Measurements from ENCODE around the gene PTPN2. TPM values are rescaled to one million over a fixed set of nuclear protein-coding genes. Genes with fewer than 3 reads are reported as not detected.

Gene PTPN2
- total and polyA plus RNA-seq, 5 experiments from 2014 or later, result 62.7 to 76.1 (median 71.7) TPM

- ATAC-seq, result no peak
- H3K36me3 Mint-ChIP-seq, result peaks cover 0 to 14% (median 10%) of the 10 kb centered on the region in 3 donors
- H3K4me1 Mint-ChIP-seq, result peaks cover 13 to 39% (median 32%) of the 10 kb centered on the region in 4 donors
- no peak for DNase-seq
- POLR2A ChIA-PET, result no interaction called here
- H3K9me3 Mint-ChIP-seq, result no peaks in the 10 kb centered on the region
- no peaks in the 10 kb centered on the region for H3K27me3 Mint-ChIP-seq
- no peak overlapping the region for H3K4me3 Mint-ChIP-seq
- peak overlapping the region in 1 of 10 donors; percentile 23 for H3K27ac Mint-ChIP-seq
Measured at GRCh38 chr18:12868576-12868975, 15.5 kb downstream of the PTPN2 start.

DNA sequence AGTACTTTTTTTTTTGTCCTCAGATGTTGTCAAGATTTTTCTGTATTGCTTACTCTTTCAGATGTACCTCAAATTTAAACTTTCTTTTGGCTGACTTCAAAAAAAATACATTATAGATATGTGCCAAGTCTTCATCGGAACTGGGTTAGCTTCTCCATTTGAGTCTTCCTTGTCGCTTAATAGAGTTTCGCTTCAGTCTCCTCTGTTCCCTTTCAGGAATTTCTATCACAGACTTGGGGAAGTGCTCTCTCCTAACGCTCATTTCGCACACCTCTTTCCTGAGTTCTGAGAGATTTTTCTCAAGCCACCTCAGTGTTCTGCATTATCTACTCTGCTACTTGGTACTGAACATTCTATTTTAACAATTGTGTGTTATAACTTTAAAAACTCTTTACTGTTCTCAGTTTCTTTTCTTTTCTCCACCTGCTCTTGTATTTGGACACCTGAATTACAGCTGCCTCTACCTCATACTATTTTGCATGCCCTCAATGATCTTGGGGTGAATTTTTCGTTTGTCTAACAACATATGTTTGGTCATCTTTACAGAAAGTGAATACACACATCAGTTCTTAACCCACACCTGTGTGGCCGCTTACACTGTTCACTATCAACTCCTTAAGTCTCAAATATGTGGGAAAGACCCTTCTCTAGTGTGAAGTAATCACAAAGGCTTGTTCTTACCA lies 16.5 kb downstream of the PTPN2 start:
- DNase-seq, result no peak
- H3K36me3 Mint-ChIP-seq, result peaks cover 0 to 20% (median 6%) of the 10 kb centered on the region in 3 donors
- POLR2A ChIA-PET, result no interaction called here
- H3K4me1 Mint-ChIP-seq, result peaks cover 20 to 45% (median 40%) of the 10 kb centered on the region in 4 donors
- ATAC-seq, result no peak
- H3K27me3 Mint-ChIP-seq, result no peaks in the 10 kb centered on the region
- H3K27ac Mint-ChIP-seq, result peak overlapping the region in 5 of 10 donors; percentile 21 to 67 (median 23)
- H3K4me3 Mint-ChIP-seq, result peak overlapping the region in 1 of 10 donors; percentile 15
- H3K9me3 Mint-ChIP-seq, result no peaks in the 10 kb centered on the region

DNA sequence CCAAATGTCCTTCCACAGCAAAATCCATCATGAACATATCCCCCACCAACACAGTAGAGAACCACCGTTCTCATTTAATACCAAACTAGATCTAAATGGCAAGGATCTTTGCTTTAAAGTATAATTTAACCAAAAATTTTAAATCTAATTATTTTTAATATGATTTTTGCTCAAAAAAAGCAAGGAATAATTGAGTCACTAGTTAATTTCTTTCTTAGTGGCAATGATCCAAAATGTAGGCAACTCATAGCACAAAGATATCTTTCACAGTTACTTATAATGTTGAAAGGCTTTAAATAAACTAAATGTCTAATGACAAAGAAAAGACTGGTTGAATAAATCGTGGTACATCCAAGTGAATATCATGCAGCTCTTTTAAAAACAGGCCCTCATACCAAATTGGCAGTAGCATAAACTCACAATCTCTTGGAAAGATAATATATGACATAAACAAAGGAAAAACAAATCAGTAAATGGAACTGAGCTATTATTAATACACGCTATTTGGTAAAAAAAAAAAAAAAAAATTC lies 20.3 kb downstream of the PTPN2 start:
- POLR2A ChIA-PET, result interaction anchor here (1.7 kb wide), 1 partner anchor 20 kb away, joined by 7 read pairs; the partner anchor contains the start of gene PTPN2
- no peak for ATAC-seq
- Mint-ChIP-seq H3K9me3 (no peaks in the 10 kb centered on the region), H3K27ac (peak overlapping the region in 4 of 10 donors; percentile 19 to 80 (median 32)), H3K4me3 (peak overlapping the region in 1 of 10 donors; percentile 51), H3K36me3 (peaks cover 0 to 19% (median 4%) of the 10 kb centered on the region in 3 donors), H3K4me1 (peaks cover 19 to 65% (median 61%) of the 10 kb centered on the region in 4 donors), H3K27me3 (no peaks in the 10 kb centered on the region)
- DNase-seq, result no peak

- no peak for DNase-seq
- no peak for ATAC-seq
- POLR2A ChIA-PET, result interaction anchor here (1.7 kb wide), 1 partner anchor 21 kb away, joined by 7 read pairs; the partner anchor contains the start of gene PTPN2
- peak overlapping the region in 7 of 10 donors; percentile 10 to 67 (median 43) for H3K27ac Mint-ChIP-seq
- peaks cover 0 to 23% (median 4%) of the 10 kb centered on the region in 3 donors for H3K36me3 Mint-ChIP-seq
- H3K9me3 Mint-ChIP-seq, result no peaks in the 10 kb centered on the region
- H3K4me3 Mint-ChIP-seq, result peak overlapping the region in 1 of 10 donors; percentile 14
- no peaks in the 10 kb centered on the region for H3K27me3 Mint-ChIP-seq
- H3K4me1 Mint-ChIP-seq, result peaks cover 22 to 67% (median 64%) of the 10 kb centered on the region in 4 donors
Measured at GRCh38 chr18:12862874-12863482, 21.1 kb downstream of the PTPN2 start.

- Mint-ChIP-seq H3K27me3 (no peaks in the 10 kb centered on the region), H3K36me3 (peaks cover 0 to 21% (median 4%) of the 10 kb centered on the region in 3 donors), H3K9me3 (no peaks in the 10 kb centered on the region), H3K4me3 (no peak overlapping the region), H3K27ac (peak overlapping the region in 7 of 10 donors; percentile 10 to 73 (median 61)), H3K4me1 (peaks cover 19 to 65% (median 64%) of the 10 kb centered on the region in 4 donors)
- POLR2A ChIA-PET, result no interaction called here
- ATAC-seq, result no peak
- no peak for DNase-seq
Measured at GRCh38 chr18:12862467-12862866, 21.6 kb downstream of the PTPN2 start.

GRCh38 chr18:12861637-12862036 lies 22.4 kb downstream of the PTPN2 start:
- Mint-ChIP-seq H3K4me1 (peaks cover 18 to 68% (median 67%) of the 10 kb centered on the region in 4 donors), H3K4me3 (no peak overlapping the region), H3K9me3 (no peaks in the 10 kb centered on the region), H3K27ac (peak overlapping the region in 3 of 10 donors; percentile 1 to 90 (median 72)), H3K36me3 (peaks cover 0 to 27% (median 6%) of the 10 kb centered on the region in 3 donors), H3K27me3 (no peaks in the 10 kb centered on the region)
- ATAC-seq (no peak), DNase-seq (no peak)
- POLR2A ChIA-PET, result no interaction called here

GRCh38 chr18:12860530-12860929 lies 23.5 kb downstream of the PTPN2 start:
- peaks cover 25 to 68% (median 67%) of the 10 kb centered on the region in 4 donors for H3K4me1 Mint-ChIP-seq
- peak overlapping the region in 1 of 10 donors; percentile 48 for H3K4me3 Mint-ChIP-seq
- peaks cover 0 to 30% (median 15%) of the 10 kb centered on the region in 3 donors for H3K36me3 Mint-ChIP-seq
- H3K27ac Mint-ChIP-seq, result peak overlapping the region in 2 of 10 donors; percentile 1 to 50
- POLR2A ChIA-PET, result no interaction called here
- DNase-seq (no peak), ATAC-seq (no peak)
- H3K9me3 Mint-ChIP-seq, result no peaks in the 10 kb centered on the region
- no peaks in the 10 kb centered on the region for H3K27me3 Mint-ChIP-seq

GRCh38 chr18:12858991-12859390 lies 25.0 kb downstream of the PTPN2 start:
- Mint-ChIP-seq H3K4me3 (peak overlapping the region in 1 of 10 donors; percentile 45), H3K4me1 (peaks cover 35 to 73% (median 65%) of the 10 kb centered on the region in 4 donors), H3K27ac (peak overlapping the region in 2 of 10 donors; percentile 66 to 68), H3K27me3 (no peaks in the 10 kb centered on the region), H3K36me3 (peaks cover 0 to 44% (median 19%) of the 10 kb centered on the region in 3 donors), H3K9me3 (no peaks in the 10 kb centered on the region)
- no peak for DNase-seq
- ATAC-seq, result no peak
- POLR2A ChIA-PET, result no interaction called here

- DNase-seq (no peak), ATAC-seq (no peak)
- POLR2A ChIA-PET, result no interaction called here
- H3K4me1 Mint-ChIP-seq, result peaks cover 31 to 71% (median 63%) of the 10 kb centered on the region in 4 donors
- no peaks in the 10 kb centered on the region for H3K9me3 Mint-ChIP-seq
- H3K27me3 Mint-ChIP-seq, result no peaks in the 10 kb centered on the region
- peak overlapping the region in 2 of 10 donors; percentile 20 to 22 for H3K27ac Mint-ChIP-seq
- H3K36me3 Mint-ChIP-seq, result peaks cover 0 to 51% (median 20%) of the 10 kb centered on the region in 3 donors
- H3K4me3 Mint-ChIP-seq, result peak overlapping the region in 2 of 10 donors; percentile 4 to 26
Measured at GRCh38 chr18:12857991-12858544, 26.0 kb downstream of the PTPN2 start.

- H3K36me3 Mint-ChIP-seq, result peaks cover 0 to 53% (median 20%) of the 10 kb centered on the region in 3 donors
- H3K9me3 Mint-ChIP-seq, result no peaks in the 10 kb centered on the region
- H3K4me3 Mint-ChIP-seq, result peak overlapping the region in 3 of 10 donors; percentile 4 to 19 (median 8)
- POLR2A ChIA-PET, result no interaction called here
- ATAC-seq (peak; percentile 28 to 44), DNase-seq (no peak)
- H3K27ac Mint-ChIP-seq, result peak overlapping the region in 5 of 10 donors; percentile 14 to 41 (median 25)
- peaks cover 28 to 71% (median 58%) of the 10 kb centered on the region in 4 donors for H3K4me1 Mint-ChIP-seq
- H3K27me3 Mint-ChIP-seq, result no peaks in the 10 kb centered on the region
Measured at GRCh38 chr18:12857215-12857905, 26.7 kb downstream of the PTPN2 start.

GRCh38 chr18:12855916-12856315 lies 28.1 kb downstream of the PTPN2 start:
- Mint-ChIP-seq H3K36me3 (peaks cover 0 to 58% (median 20%) of the 10 kb centered on the region in 3 donors), H3K27me3 (no peaks in the 10 kb centered on the region), H3K4me1 (peaks cover 26 to 64% (median 51%) of the 10 kb centered on the region in 4 donors), H3K9me3 (no peaks in the 10 kb centered on the region), H3K27ac (peak overlapping the region in 4 of 10 donors; percentile 6 to 50 (median 37)), H3K4me3 (no peak overlapping the region)
- POLR2A ChIA-PET, result no interaction called here
- ATAC-seq, result no peak
- DNase-seq, result no peak
